ENCODE measurements around the gene TMEM151B. TPM values are rescaled to one million over a fixed set of nuclear protein-coding genes. Genes with fewer than 3 reads are reported as not detected.
A peak's percentile ranks its signal among the peaks of the same experiment; 100 is the strongest.

TMEM151B gene
- total and polyA plus RNA-seq, 2 of the 13 experiments (the other 11 are each of a cell fraction or from before 2014, with no cell fraction given): not detected

DNA sequence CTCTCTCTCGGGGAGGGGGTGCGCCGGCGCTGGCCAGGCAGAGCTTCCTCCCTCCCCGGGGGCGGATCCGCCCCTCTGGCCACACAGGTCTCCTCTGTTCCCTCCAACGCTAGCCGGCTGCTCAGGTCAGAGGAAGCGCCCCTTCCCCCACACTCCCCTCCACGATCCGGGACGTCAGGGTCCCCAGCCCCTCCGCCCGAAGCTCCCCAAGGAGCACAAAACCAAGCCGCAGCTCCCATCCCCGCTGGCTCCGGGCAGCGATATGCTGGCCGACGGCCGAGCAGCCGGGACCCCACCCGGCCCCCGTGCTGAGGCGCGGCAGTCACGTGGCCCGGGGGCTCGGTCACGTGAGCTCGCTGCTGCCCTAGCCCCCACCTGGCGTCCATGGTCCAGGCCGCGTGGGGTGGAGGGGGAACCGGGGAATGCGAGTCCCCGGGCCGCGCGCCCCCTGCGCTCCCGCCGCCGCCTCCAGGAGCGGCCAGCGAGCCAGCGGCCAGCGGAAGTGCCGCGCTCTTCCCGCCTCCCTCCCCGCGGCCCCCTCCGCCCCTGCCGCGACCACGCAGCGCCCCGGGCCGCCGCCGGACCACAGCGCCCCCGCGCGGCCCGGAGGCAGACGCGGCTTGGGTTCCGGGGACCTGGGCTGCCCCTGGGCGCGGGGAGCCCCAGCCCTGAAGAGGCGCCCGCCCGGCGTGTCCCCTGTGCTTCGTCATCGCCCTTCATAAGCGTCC is 13.1 kb upstream of the TMEM151B start, which contains the start of gene SLC35B2 (continued):
- TF ChIP-seq, protein P1, sequence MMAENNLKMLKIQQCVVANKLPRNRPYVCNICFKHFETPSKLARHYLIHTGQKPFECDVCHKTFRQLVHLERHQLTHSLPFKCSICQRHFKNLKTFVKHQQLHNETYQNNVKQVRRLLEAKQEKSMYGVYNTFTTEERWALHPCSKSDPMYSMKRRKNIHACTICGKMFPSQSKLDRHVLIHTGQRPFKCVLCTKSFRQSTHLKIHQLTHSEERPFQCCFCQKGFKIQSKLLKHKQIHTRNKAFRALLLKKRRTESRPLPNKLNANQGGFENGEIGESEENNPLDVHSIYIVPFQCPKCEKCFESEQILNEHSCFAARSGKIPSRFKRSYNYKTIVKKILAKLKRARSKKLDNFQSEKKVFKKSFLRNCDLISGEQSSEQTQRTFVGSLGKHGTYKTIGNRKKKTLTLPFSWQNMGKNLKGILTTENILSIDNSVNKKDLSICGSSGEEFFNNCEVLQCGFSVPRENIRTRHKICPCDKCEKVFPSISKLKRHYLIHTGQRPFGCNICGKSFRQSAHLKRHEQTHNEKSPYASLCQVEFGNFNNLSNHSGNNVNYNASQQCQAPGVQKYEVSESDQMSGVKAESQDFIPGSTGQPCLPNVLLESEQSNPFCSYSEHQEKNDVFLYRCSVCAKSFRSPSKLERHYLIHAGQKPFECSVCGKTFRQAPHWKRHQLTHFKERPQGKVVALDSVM (CRISPR knock-in tag; IDR thresholded peaks at IDR 0.05): peak; percentile 80
- peak; percentile 44; the same call in 1 of the 2 replicates for TF ChIP-seq ARHGAP35 (CRISPR knock-in tag; IDR thresholded peaks at IDR 0.05; ENCODE audit: borderline replicate concordance)
- peak; percentile 57; the same call in 1 of the 2 replicates for TF ChIP-seq ZKSCAN8 (CRISPR knock-in tag; IDR thresholded peaks at IDR 0.05; ENCODE audit: borderline replicate concordance)
- TF ChIP-seq ZMYM3 (CRISPR knock-in tag; IDR thresholded peaks at IDR 0.05): peak; percentile 41; the same call in 1 of the 2 replicates
- peak; percentile 67 for TF ChIP-seq PITX1 (CRISPR knock-in tag; IDR thresholded peaks at IDR 0.05)
- peak; percentile 89 for TF ChIP-seq KDM5A (IDR thresholded peaks at IDR 0.05; ENCODE audit: borderline replicate concordance, low read length)
- TF ChIP-seq, protein P2, sequence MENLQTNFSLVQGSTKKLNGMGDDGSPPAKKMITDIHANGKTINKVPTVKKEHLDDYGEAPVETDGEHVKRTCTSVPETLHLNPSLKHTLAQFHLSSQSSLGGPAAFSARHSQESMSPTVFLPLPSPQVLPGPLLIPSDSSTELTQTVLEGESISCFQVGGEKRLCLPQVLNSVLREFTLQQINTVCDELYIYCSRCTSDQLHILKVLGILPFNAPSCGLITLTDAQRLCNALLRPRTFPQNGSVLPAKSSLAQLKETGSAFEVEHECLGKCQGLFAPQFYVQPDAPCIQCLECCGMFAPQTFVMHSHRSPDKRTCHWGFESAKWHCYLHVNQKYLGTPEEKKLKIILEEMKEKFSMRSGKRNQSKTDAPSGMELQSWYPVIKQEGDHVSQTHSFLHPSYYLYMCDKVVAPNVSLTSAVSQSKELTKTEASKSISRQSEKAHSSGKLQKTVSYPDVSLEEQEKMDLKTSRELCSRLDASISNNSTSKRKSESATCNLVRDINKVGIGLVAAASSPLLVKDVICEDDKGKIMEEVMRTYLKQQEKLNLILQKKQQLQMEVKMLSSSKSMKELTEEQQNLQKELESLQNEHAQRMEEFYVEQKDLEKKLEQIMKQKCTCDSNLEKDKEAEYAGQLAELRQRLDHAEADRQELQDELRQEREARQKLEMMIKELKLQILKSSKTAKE (CRISPR knock-in tag; IDR thresholded peaks at IDR 0.05; ENCODE audit: borderline replicate concordance): peak; percentile 62; the same call in 1 of the 2 replicates
- TF ChIP-seq POLR2AphosphoS2 (IDR thresholded peaks at IDR 0.05; ENCODE audit: low read depth, low read length): no peak
- TF ChIP-seq, protein P3, sequence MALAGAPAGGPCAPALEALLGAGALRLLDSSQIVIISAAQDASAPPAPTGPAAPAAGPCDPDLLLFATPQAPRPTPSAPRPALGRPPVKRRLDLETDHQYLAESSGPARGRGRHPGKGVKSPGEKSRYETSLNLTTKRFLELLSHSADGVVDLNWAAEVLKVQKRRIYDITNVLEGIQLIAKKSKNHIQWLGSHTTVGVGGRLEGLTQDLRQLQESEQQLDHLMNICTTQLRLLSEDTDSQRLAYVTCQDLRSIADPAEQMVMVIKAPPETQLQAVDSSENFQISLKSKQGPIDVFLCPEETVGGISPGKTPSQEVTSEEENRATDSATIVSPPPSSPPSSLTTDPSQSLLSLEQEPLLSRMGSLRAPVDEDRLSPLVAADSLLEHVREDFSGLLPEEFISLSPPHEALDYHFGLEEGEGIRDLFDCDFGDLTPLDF (CRISPR knock-in tag; IDR thresholded peaks at IDR 0.05): 0 out of 2 replicates have a peak, but pooled peaks have one; percentile 39
- no peak for TF ChIP-seq MED13 (CRISPR knock-in tag; IDR thresholded peaks at IDR 0.05)
- peak; percentile 76; the same call in 1 of the 2 replicates for TF ChIP-seq ZNF615 (CRISPR knock-in tag; IDR thresholded peaks at IDR 0.05; ENCODE audit: borderline replicate concordance)
- TF ChIP-seq MTF1 (CRISPR knock-in tag; IDR thresholded peaks at IDR 0.05): no peak
- TF ChIP-seq, protein P4, sequence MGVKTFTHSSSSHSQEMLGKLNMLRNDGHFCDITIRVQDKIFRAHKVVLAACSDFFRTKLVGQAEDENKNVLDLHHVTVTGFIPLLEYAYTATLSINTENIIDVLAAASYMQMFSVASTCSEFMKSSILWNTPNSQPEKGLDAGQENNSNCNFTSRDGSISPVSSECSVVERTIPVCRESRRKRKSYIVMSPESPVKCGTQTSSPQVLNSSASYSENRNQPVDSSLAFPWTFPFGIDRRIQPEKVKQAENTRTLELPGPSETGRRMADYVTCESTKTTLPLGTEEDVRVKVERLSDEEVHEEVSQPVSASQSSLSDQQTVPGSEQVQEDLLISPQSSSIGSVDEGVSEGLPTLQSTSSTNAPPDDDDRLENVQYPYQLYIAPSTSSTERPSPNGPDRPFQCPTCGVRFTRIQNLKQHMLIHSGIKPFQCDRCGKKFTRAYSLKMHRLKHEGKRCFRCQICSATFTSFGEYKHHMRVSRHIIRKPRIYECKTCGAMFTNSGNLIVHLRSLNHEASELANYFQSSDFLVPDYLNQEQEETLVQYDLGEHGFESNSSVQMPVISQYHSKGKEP (CRISPR knock-in tag; IDR thresholded peaks at IDR 0.05): no peak
- TF ChIP-seq ZNF569 (CRISPR knock-in tag; IDR thresholded peaks at IDR 0.05; ENCODE audit: borderline replicate concordance): no peak
- no peak for TF ChIP-seq ELF4 (CRISPR knock-in tag; IDR thresholded peaks at IDR 0.05; ENCODE audit: borderline replicate concordance)
- TF ChIP-seq ZBTB38 (CRISPR knock-in tag; IDR thresholded peaks at IDR 0.05): 0 out of 2 replicates have a peak, but pooled peaks have one; percentile 41
- TF ChIP-seq EHMT2 (IDR thresholded peaks at IDR 0.05; ENCODE audit: borderline replicate concordance, low read depth, low read length): no peak
- peak; percentile 95; the same call in 1 of the 2 replicates for TF ChIP-seq ZFP82 (CRISPR knock-in tag; IDR thresholded peaks at IDR 0.05; ENCODE audit: borderline replicate concordance)
- no peak for TF ChIP-seq ZNF180 (CRISPR knock-in tag; IDR thresholded peaks at IDR 0.05; ENCODE audit: borderline replicate concordance, low read depth)
- peak; percentile 90 for TF ChIP-seq AHR (CRISPR knock-in tag; IDR thresholded peaks at IDR 0.05)
- no peak; the same call in 1 of the 2 replicates for TF ChIP-seq NR3C1 (CRISPR knock-in tag; IDR thresholded peaks at IDR 0.05)

Data from HepG2 (cell line).